Stimulated activated memory B cell treated with anti-CD40 and anti-IgM and Interleukin-4, amounts not matched to agents 10 μg/mL and 1 μg/mL and 100 μg/mL, for 72 hours (primary cell): ENCODE results near the gene PLOD3.
"Not testable (repeated sequence)": the region's sequence is repeated elsewhere in the genome, so short reads cannot be mapped to it uniquely, and the experiment has no call there.

ENCODE experiments used
- ATAC-seq: fragments of 150-1000 bp; cut with Tn5 transposase; 2 replicates; pipeline ENCODE4 v1.10.0; 2021
- H3K27ac Mint-ChIP-seq: one replicate; pipeline ENCODE4 v1.8.0; 2022; ENCODE audit warnings: mild to moderate bottlenecking, mixed read lengths
- H3K27me3 Mint-ChIP-seq: one replicate; pipeline ENCODE4 v1.8.0; 2022; ENCODE audit warnings: mixed read lengths
- H3K36me3 Mint-ChIP-seq: one replicate; pipeline ENCODE4 v1.8.0; 2022; ENCODE audit warnings: mixed read lengths
- H3K4me1 Mint-ChIP-seq: one replicate; pipeline ENCODE4 v1.8.0; 2022; ENCODE audit warnings: mixed read lengths
- H3K4me3 Mint-ChIP-seq: one replicate; pipeline ENCODE4 v1.8.0; 2022; ENCODE audit warnings: mild to moderate bottlenecking, moderate library complexity, mixed read lengths
- H3K9me3 Mint-ChIP-seq: one replicate; pipeline ENCODE4 v1.8.0; 2022; ENCODE audit warnings: mixed read lengths

The PLOD3 gene

GRCh38 chr7:101205901-101206664 is 11.3 kb downstream of the PLOD3 start:
- peaks cover 19% of the 10 kb centered on the region for H3K27me3 Mint-ChIP-seq
- H3K4me3 Mint-ChIP-seq, result no peak overlapping the region
- peak; percentile 13 for ATAC-seq
- H3K4me1 Mint-ChIP-seq, result peaks cover 20% of the 10 kb centered on the region
- no peak overlapping the region for H3K27ac Mint-ChIP-seq
- no peaks in the 10 kb centered on the region for H3K9me3 Mint-ChIP-seq
- peaks cover 38% of the 10 kb centered on the region for H3K36me3 Mint-ChIP-seq

- H3K36me3 Mint-ChIP-seq, result peaks cover 27% of the 10 kb centered on the region
- not testable (repeated sequence) for H3K4me3 Mint-ChIP-seq, ATAC-seq, H3K27ac Mint-ChIP-seq, H3K9me3 Mint-ChIP-seq
- H3K4me1 Mint-ChIP-seq, result peaks cover 26% of the 10 kb centered on the region
- peaks cover 38% of the 10 kb centered on the region for H3K27me3 Mint-ChIP-seq
These were observed 13.3 kb downstream of the PLOD3 start for GRCh38 chr7:101203740-101204738.

- peaks cover 46% of the 10 kb centered on the region for H3K27me3 Mint-ChIP-seq
- H3K36me3 Mint-ChIP-seq, result peaks cover 15% of the 10 kb centered on the region
- H3K27ac Mint-ChIP-seq, result no peak overlapping the region
- no peak overlapping the region for H3K4me3 Mint-ChIP-seq
- H3K9me3 Mint-ChIP-seq, result no peaks in the 10 kb centered on the region
- H3K4me1 Mint-ChIP-seq, result peaks cover 26% of the 10 kb centered on the region
- ATAC-seq, result no peak
These were observed 14.8 kb downstream of the PLOD3 start for GRCh38 chr7:101202603-101202918.

- Mint-ChIP-seq H3K27ac (no peak overlapping the region), H3K4me1 (peaks cover 26% of the 10 kb centered on the region), H3K4me3 (no peak overlapping the region), H3K9me3 (no peaks in the 10 kb centered on the region), H3K27me3 (peaks cover 46% of the 10 kb centered on the region), H3K36me3 (peaks cover 14% of the 10 kb centered on the region)
- no peak for ATAC-seq
These were observed 15.4 kb downstream of the PLOD3 start for GRCh38 chr7:101201695-101202602.

GRCh38 chr7:101200862-101201599 is 16.4 kb downstream of the PLOD3 start, which contains the start of gene MOGAT3:
Gene MOGAT3 (minus strand): TSS chr7:101201036. CDS start chr7:101200854, 182 bp downstream.
- Mint-ChIP-seq H3K4me3 (no peak within 1 kb of the TSS), H3K9me3 (no peaks in the 10 kb centered on the region), H3K4me1 (peaks cover 26% of the 10 kb centered on the region), H3K27ac (no peak within 1 kb of the TSS), H3K36me3 (peaks cover 4% of the 10 kb centered on the region), H3K27me3 (peaks cover 51% of the 10 kb centered on the region)
- no peak for ATAC-seq

- Mint-ChIP-seq H3K27me3 (peaks cover 56% of the 10 kb centered on the region), H3K4me3 (no peak overlapping the region)
These were observed 16.9 kb downstream of the PLOD3 start for GRCh38 chr7:101200504-101200861.

GRCh38 chr7:101199522-101199921 is 17.9 kb downstream of the PLOD3 start:
- H3K4me1 Mint-ChIP-seq, result peaks cover 26% of the 10 kb centered on the region
- H3K27me3 Mint-ChIP-seq, result peaks cover 56% of the 10 kb centered on the region
- not testable (repeated sequence) for H3K4me3 Mint-ChIP-seq, H3K27ac Mint-ChIP-seq, ATAC-seq, H3K9me3 Mint-ChIP-seq, H3K36me3 Mint-ChIP-seq

More at GRCh38 chr7:101200504-101200861, 16.9 kb downstream of the PLOD3 start:
- Mint-ChIP-seq H3K4me1 (peaks cover 26% of the 10 kb centered on the region), H3K9me3 (no peaks in the 10 kb centered on the region), H3K36me3 (no peaks in the 10 kb centered on the region), H3K27ac (no peak overlapping the region)
- no peak for ATAC-seq

- Mint-ChIP-seq H3K36me3 (no peaks in the 10 kb centered on the region), H3K4me1 (peaks cover 19% of the 10 kb centered on the region), H3K4me3 (no peak overlapping the region), H3K9me3 (no peaks in the 10 kb centered on the region), H3K27me3 (peaks cover 56% of the 10 kb centered on the region), H3K27ac (no peak overlapping the region)
- no peak for ATAC-seq
These were observed 18.9 kb downstream of the PLOD3 start for GRCh38 chr7:101198476-101198875.

- H3K4me1 Mint-ChIP-seq, result peaks cover 17% of the 10 kb centered on the region
- H3K27me3 Mint-ChIP-seq, result peaks cover 56% of the 10 kb centered on the region
- H3K4me3 Mint-ChIP-seq, result no peak overlapping the region
- ATAC-seq, result no peak
- H3K9me3 Mint-ChIP-seq, result no peaks in the 10 kb centered on the region
- H3K36me3 Mint-ChIP-seq, result no peaks in the 10 kb centered on the region
- H3K27ac Mint-ChIP-seq, result no peak overlapping the region
These were observed 19.4 kb downstream of the PLOD3 start for GRCh38 chr7:101197991-101198390.

GRCh38 chr7:101195884-101196283 is 21.5 kb downstream of the PLOD3 start:
- Mint-ChIP-seq H3K9me3 (no peaks in the 10 kb centered on the region), H3K27ac (no peak overlapping the region), H3K36me3 (no peaks in the 10 kb centered on the region), H3K4me3 (no peak overlapping the region), H3K27me3 (peaks cover 35% of the 10 kb centered on the region), H3K4me1 (peaks cover 9% of the 10 kb centered on the region)
- no peak for ATAC-seq

GRCh38 chr7:101189109-101189508 is 28.3 kb downstream of the PLOD3 start:
- Mint-ChIP-seq H3K36me3 (no peaks in the 10 kb centered on the region), H3K27me3 (peaks cover 12% of the 10 kb centered on the region), H3K4me1 (peaks cover 5% of the 10 kb centered on the region), H3K9me3 (no peaks in the 10 kb centered on the region), H3K4me3 (no peak overlapping the region), H3K27ac (no peak overlapping the region)
- ATAC-seq, result no peak

- H3K4me1 Mint-ChIP-seq, result no peaks in the 10 kb centered on the region
- no peaks in the 10 kb centered on the region for H3K9me3 Mint-ChIP-seq
- no peaks in the 10 kb centered on the region for H3K36me3 Mint-ChIP-seq
- no peak overlapping the region for H3K27ac Mint-ChIP-seq
- H3K27me3 Mint-ChIP-seq, result peaks cover 24% of the 10 kb centered on the region
- no peak overlapping the region for H3K4me3 Mint-ChIP-seq
- peak; percentile 53 for ATAC-seq
These were observed 30.4 kb downstream of the PLOD3 start for GRCh38 chr7:101186844-101187428.

GRCh38 chr7:101186194-101186593 is 31.2 kb downstream of the PLOD3 start:
- Mint-ChIP-seq H3K4me3 (no peak overlapping the region), H3K36me3 (no peaks in the 10 kb centered on the region)

GRCh38 chr7:101185258-101185839 is 32.0 kb downstream of the PLOD3 start:
- ATAC-seq, result no peak
- Mint-ChIP-seq H3K9me3 (no peaks in the 10 kb centered on the region), H3K27me3 (peaks cover 35% of the 10 kb centered on the region), H3K36me3 (no peaks in the 10 kb centered on the region), H3K4me1 (peaks cover 5% of the 10 kb centered on the region), H3K4me3 (no peak overlapping the region), H3K27ac (no peak overlapping the region)

More at GRCh38 chr7:101186194-101186593, 31.2 kb downstream of the PLOD3 start:
- no peak for ATAC-seq
- Mint-ChIP-seq H3K9me3 (no peaks in the 10 kb centered on the region), H3K4me1 (no peaks in the 10 kb centered on the region), H3K27me3 (peaks cover 27% of the 10 kb centered on the region), H3K27ac (no peak overlapping the region)
